Stimulated activated CD4-positive, alpha-beta T cell treated with anti-CD3 and anti-CD28 coated beads, Interleukin-15, amount 100 ng/mL, for 24 hours (primary cell): Measurements from ENCODE around the gene S100A8.

Source experiments
- DNase-seq: peaks from one replicate; pipeline ENCODE4 v3.0.0-alpha.2; 2020

The S100A8 gene

GRCh38 chr1:153389973-153390879, 647 bp downstream of the S100A8 start:
- DNase-seq, result no peak

DNA sequence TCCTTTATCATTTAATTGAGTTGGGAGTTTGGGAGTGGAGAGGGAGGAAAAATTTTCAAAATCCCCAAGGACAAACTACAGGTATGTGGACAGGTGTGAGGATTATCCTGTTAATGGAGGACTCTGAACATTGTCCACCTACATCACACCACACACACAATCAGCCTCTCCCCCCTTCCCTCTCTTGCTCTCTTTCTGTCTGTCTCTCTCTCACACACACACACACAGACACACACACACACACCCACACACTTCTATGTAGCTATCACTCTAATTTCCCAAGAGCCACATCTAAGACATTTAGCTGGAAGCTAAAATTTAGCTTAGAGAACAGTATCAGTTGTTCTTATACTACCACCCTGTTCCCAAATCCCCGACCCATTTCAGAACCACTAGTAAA, 1.5 kb downstream of the S100A8 start:
- DNase-seq, result no peak

- DNase-seq, result no peak
Measured at GRCh38 chr1:153387785-153388184, 3.1 kb downstream of the S100A8 start.

GRCh38 chr1:153387001-153387400, 3.9 kb downstream of the S100A8 start:
- no peak for DNase-seq

GRCh38 chr1:153386500-153386901, 4.4 kb downstream of the S100A8 start:
- DNase-seq, result no peak

DNA sequence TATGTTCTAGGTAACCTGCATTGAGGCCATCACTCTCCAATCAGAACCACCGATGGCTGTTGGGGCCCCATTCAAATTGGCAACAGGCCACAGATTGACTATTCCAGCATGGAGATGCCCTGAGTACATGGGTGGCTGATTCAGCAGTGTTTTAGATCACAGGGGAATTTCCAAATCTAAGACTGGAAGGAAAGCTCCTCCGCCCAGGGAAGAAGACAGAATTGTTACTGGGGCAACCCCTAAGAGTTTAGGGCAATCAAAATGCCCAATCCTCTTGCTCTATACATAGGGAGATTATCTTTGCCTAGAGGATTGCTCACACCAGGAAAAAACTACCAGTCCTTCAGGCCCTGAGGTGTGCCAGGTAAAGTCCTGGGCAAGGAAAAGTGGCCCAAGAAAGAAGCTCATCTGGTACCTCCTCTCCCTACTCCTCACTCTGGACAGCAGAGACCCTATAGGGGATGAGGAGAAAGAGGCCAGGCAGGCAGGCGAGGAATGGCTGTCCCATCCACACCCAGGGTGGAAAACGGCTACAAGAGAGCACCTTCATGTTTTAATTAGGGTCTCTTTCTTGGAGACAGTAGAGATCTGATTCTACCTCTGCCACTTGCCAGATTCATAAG, 5.8 kb downstream of the S100A8 start:
- no peak for DNase-seq

- DNase-seq, result no peak
Measured at GRCh38 chr1:153380711-153381110, 10.2 kb downstream of the S100A8 start.

DNA sequence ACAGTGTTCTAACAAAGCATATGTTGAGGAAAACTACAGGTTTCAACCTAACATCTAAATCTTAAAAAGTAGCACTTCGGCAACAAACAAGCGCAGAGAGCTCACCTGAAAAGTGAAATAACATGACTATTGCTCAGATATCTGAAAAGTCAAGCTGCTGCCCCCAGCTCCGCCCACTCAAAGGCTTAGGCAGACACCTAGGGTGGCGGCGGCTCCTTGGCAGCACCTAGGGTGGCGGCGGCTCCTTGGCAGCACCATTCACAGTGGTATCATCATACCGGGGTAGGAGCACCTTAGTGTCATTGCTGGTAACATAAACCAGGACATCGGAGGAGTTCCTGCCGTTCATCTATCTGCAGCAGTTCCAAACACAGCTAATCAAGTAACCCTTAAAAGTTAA, 11.3 kb downstream of the S100A8 start:
- DNase-seq, result no peak

GRCh38 chr1:153375511-153375910, 15.4 kb downstream of the S100A8 start, which contains the start of gene S100A12:
Gene S100A12 (minus strand): TSS chr1:153375621. CDS start chr1:153374592, 1,029 bp downstream.
- no peak for DNase-seq

GRCh38 chr1:153374071-153374470, 16.8 kb downstream of the S100A8 start:
- DNase-seq, result no peak

DNA sequence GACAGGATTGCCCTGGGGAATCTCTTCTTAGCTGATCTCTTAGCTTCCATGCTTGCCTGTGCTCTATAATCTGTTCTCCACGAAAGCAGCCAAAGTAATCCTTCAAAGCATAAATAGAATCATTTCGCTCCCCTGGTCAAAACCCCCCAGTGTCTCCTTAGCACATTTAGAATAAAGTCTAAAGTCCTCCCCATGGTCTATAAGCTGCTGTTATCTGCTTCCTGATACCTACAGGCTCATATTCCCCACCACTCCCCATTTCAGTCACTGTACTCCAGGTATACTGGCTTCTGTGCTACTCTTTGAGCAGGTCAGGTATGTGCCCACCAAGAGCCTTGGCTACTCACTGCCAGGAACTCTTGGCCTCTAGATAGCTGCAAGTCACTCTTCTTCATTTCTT, 18.3 kb downstream of the S100A8 start:
- DNase-seq, result no peak

DNA sequence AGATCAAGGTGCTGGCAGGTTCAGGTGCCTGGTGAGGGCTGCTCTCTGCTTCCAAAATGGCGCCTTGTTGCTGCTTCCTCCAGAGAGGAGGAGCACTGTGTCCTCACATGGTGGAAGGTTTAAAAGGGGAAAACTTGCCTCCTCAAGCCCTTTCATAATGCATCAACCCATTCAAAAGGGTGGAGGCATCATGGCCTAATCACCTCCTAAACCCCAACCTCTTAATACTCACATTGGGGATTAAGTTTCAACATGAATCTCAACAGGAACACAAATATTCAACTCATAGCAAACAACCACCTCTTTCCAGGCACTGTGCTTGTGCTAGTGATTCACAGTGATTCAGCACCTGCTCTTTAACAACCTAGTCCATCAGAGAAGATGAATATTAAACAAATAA, 19.6 kb downstream of the S100A8 start:
- DNase-seq, result no peak

- no peak for DNase-seq
Measured at GRCh38 chr1:153370146-153370545, 20.7 kb downstream of the S100A8 start.

GRCh38 chr1:153368495-153368894, 22.4 kb downstream of the S100A8 start:
- DNase-seq, result no peak

DNA sequence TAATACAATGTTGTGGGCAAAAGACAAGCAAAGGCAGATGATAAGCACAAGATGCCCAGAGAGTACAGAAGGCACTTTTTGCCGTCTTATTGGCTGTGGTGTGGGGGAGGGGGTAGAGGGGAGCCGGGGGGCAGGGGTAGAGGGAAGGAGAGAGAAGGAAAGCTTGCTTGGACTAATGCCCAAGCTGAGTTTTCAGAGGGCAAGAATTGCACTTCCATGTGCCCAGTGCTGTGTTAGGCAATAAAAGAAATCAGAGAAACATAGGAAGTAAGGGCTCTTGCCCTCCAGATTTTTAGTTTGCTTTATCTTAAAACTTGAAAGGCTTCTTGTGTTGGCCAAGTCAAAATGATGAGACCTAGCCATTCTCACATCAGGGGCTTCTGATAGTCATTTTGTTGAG, 23.8 kb downstream of the S100A8 start:
- DNase-seq, result no peak

- DNase-seq, result no peak
Measured at GRCh38 chr1:153366261-153366660, 24.6 kb downstream of the S100A8 start.

- no peak for DNase-seq
Measured at GRCh38 chr1:153365696-153366095, 25.2 kb downstream of the S100A8 start.

- no peak for DNase-seq
Measured at GRCh38 chr1:153364766-153365666, 25.9 kb downstream of the S100A8 start.

DNA sequence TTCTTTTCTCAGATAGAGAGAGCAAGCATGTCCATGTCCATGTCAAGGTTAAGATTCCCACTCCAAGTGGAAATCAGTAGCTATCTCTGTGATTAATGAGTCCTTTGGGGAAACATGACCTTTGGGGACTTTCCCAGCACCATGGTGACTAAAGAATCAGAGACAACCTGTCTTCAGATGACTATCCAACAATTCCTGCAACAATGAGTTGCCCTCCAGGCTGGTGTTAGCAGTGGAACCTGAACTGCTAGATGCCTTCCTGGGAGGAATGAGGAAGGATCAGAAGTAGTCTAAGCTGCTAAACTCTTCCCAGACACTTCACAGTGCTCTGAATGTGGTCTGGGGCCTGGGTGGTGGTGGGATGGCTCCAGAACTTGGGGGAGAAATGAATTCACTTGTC, 26.7 kb downstream of the S100A8 start:
- DNase-seq, result no peak

DNA sequence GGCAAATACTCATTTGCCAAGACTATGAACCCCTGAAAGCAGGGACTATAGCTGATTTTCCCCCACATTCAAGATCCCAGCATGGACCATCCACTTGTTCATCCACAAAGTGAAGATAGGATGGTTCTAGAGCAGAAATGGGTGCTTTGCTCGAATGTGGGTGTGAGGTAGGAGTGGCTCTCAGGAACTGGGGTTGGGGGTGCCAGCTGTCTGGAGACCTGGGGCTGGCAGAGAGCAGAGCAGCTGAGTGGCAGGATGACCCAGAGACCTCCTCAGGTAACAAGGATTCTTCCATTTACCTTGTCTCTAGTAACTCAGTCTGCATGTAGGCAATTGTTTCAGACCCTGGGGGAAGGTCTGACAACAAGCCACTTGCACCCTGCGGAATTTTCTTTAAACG, 27.2 kb downstream of the S100A8 start:
- no peak for DNase-seq

DNA sequence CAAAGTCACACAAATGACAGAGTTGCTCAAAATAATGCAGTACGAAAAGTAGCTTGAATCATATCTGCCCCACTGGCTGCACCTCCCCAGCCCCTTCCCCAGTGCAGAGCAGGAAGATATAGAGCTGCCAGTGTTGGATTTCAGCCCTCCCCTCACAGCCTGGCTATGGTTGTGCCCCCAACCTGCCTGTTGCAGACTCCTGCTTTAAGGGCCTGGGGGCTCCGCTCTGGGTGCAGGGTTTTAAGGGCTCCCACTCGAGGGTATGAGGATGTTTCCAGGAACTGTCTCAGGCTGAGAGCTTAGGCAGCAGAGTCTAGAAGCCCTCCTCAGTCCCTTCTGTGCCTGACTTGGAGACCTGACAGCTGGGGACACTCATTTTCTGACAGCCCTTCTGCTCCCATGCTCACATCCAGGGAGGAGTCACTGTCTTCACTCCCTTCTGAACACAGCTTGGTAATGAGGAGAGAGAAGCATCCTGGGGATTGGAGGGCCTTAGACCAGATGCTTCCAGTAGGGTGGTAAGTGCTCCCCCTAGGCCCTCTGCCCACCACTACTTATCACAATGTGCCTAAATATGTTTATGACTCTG, 28.6 kb downstream of the S100A8 start:
- no peak for DNase-seq

DNA sequence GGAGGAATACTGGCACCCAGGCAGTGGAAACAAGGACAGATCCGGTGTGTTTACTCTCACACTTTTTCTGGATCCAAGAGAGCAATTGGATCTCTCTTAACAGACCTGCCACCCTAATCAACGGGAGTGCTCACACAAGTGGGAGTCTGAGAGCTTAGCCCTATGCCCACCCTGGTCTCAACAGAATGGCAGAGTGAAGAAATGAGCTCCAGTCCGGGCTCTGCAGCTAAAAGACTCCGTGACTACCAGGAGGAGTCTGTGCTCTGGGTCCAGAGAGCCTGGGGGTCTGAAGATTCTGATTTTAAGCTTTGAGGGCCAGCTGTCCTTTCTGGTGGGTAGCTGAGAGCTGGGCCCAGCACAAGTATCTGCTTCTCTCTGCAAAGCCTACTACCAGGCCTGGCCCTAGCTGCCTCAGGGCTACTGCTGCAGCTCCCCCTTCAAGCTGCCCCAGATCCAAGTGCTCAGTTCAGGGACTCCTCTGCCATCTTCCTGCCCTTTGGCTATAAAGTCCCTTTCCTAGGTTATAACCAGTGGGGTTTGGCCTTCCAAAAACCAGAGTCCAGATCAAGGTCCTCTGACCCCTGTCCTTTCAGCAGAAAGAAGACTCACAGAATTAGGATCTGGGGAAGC, 29.3 kb downstream of the S100A8 start:
- no peak for DNase-seq
